Hematopoietic multipotent progenitor cell treated with erythropoietin and hydrocortisone succinate and interleukin-3 and kit ligand, for 17 days (in vitro differentiated cells): ENCODE results near the gene LUC7L2.
"Not testable (repeated sequence)": the region's sequence is repeated elsewhere in the genome, so short reads cannot be mapped to it uniquely, and the experiment has no call there.

Experiments used
- DNase-seq: peaks from one replicate; pipeline ENCODE4 v3.0.0-alpha.2; 2015; ENCODE audit warnings: low spot score

LUC7L2 gene, protein sequence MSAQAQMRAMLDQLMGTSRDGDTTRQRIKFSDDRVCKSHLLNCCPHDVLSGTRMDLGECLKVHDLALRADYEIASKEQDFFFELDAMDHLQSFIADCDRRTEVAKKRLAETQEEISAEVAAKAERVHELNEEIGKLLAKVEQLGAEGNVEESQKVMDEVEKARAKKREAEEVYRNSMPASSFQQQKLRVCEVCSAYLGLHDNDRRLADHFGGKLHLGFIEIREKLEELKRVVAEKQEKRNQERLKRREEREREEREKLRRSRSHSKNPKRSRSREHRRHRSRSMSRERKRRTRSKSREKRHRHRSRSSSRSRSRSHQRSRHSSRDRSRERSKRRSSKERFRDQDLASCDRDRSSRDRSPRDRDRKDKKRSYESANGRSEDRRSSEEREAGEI

GRCh38 chr7:139359366-139360209 lies at the start of gene LUC7L2:
TSS of gene LUC7L2 (plus strand) at chr7:139359894. CDS start at chr7:139360262, 368 bp downstream.
- peak; percentile 99 for DNase-seq

DNA sequence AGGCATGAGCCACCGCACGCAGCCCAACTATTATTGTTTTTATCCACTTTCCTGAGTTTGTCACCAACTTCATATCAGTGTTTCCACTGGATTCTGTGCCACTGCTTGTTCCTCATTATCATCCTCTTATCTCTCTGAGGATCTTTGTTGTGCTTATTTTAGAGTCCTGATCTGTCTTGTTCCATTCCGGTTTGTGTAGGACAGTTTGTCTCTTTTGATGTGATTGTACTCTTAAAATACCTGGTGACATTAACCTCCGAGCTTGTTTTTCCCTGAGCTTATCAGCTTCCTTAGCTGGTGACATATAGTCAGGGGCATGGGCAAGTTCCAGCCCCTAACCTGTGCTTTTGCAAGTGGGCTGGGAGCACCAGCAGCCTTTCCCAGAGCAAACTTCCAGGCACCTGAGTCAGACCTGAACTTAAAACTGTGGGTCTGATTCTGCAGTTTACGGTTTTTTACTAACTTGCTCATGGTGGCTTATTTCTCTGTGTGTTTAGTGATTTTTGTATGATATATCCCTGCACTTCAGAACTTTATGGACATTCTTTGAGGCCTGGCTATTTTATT lies 41.7 kb upstream of the LUC7L2 start:
- no peak for DNase-seq

GRCh38 chr7:139321071-139321745 lies 38.5 kb upstream of the LUC7L2 start:
- peak; percentile 34 for DNase-seq

DNA sequence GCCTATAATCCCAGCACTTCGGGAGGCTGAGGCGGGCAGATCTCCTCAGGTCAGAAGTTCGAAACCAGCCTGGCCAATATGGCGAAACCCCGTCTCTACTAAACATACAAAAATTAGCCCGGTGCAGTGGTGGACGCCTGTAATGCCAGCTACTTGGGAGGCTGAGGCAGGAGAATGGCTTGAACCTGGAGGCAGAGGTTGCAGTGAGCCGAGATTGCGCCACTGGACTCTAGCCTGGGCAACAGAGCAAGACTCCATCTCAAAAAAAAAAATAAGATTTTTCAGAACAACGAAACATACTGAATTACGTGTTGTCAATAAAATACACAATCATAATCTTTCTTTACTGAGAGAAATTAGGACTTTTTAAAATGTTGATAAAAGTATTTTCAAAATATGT lies 35.0 kb upstream of the LUC7L2 start:
- DNase-seq: not testable (repeated sequence)

DNA sequence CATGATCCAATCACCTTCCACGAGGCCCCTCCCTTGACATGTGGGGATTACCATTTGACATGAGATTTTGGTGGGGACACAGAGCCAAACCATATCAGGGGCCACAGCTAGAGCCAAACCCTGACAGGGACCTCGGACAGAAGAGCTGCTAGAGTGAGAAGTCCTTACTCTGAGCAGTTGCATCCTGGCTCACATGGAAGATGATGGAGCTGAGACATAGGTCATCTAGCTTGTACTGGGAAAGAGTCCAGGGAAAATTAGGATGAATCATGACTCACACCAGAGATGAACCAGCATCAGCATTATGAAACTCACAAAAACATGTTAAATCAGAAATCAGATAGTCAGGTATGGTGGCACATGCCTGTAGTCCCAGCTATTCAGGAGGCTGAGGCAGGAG lies 31.3 kb upstream of the LUC7L2 start:
- no peak for DNase-seq

GRCh38 chr7:139329119-139329518 lies 30.6 kb upstream of the LUC7L2 start:
- no peak for DNase-seq

GRCh38 chr7:139330333-139331030 lies 29.2 kb upstream of the LUC7L2 start:
- no peak for DNase-seq

GRCh38 chr7:139332697-139333359 lies 26.9 kb upstream of the LUC7L2 start:
- no peak for DNase-seq

DNA sequence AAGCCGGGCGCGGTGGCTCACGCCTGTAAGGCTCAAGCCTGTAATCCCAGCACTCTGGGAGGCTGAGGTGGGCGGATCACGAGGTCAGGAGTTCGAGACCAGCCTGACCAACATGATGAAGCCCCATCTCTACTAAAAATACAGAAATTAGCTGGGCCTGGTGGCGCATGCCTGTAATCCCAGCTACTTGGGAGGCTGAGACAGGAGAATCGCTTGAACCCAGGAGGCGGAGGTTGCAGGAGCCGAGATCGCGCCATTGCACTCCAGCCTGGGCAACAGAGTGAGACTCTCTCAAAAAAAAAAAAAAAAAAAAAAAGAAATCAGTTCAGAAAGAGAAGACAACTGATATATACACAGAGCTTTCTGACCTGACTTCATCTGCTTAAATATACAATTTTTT lies 26.3 kb upstream of the LUC7L2 start:
- DNase-seq: not testable (repeated sequence)

- no peak for DNase-seq
These were observed 25.1 kb upstream of the LUC7L2 start for GRCh38 chr7:139334399-139335150.

DNA sequence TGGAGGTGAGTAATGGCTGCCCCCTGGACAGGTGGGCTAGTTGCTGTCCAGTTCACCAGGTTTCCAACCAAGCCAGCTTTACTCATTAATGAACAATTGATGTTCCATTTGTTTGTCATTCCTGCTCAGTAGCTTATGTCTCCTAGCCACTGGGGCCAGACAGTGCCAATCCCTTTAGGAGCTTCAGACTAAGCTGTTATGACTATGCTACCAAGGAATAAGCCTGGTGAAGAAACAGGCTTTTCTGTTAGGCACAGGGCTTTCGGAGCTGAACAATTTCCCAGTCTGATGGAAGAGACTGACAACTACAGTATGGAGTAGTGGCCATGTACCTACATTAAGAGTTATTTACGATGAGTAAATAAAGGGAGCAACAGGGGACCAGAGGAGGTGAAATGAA lies 20.7 kb upstream of the LUC7L2 start:
- DNase-seq: no peak

GRCh38 chr7:139339698-139340036 lies 20.0 kb upstream of the LUC7L2 start:
- no peak for DNase-seq

DNA sequence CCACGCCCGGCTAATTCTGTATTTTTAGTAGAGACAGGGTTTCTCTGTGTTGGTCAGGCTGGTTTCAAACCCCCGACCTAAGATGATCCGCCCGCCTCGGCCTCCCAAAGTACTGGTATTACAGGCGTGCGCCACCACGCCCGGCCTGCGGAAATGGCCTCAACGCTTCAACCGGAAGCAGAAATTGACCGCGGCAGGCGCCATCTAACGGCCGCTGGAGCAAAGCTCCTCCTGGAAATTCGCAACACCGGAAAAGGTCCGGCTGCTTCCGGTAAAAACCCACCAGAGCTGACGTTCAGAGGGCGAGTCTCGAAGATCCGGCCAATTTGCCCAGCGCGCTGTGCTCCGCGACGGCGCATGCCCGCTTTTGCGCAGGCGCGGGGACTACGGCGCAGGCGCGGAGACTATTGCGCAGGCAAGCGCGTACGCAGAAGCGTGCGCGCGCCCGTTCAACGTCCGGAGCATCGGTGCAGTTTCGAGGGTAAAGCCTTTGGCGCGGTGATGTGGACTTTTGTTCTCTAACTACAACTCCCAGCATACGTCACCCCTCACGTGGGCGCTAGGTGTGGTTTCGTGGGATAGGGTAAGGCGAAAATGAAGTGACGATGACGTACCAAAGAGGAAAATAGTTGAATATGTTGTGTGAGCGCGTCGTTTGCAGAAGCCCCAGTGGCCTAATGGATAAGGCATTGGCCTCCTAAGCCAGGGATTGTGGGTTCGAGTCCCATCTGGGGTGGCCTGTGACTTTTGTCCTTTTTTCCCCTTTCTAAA lies 19.5 kb upstream of the LUC7L2 start:
- DNase-seq: peak; percentile 99

GRCh38 chr7:139340808-139341057 lies 19.0 kb upstream of the LUC7L2 start:
- no peak for DNase-seq

DNA sequence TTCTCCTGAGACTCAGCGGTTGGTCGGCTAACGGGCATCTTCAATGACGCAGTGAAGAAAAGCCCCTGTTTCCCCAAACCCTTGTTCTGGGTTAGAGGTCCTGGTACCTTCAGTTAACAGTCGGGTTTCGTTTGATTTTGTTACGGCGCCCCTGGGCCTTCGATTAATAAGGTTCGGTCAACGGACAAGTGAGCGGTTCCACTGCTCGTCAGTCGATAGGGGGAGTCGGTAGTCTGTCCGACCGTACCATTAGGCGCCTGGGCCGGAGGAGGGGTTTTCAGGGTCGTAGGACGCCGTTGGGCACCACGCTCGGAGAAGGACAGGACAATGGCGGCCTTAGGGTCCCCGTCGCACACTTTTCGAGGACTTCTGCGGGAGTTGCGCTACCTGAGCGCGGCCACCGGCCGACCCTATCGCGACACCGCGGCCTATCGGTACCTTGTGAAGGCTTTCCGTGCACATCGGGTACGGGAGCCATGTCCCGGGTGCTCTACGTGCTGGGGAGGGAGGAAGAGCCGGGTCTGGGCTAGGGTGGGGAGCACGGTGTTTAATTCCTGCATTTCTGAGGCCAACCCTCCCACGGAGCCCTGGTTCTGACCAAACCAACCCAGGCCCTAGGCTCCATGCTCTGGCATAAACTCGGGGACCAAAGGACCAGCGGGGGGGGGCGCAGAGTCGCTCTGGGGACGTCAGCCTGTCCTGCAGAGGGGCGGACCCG lies 18.5 kb upstream of the LUC7L2 start, which contains the start of gene FMC1:
Gene FMC1, plus strand, starts transcription at position 280 of the 718 bp plus-strand sequence. Its CDS starts 48 bp downstream, at position 328.
- DNase-seq: peak; percentile 94

DNA sequence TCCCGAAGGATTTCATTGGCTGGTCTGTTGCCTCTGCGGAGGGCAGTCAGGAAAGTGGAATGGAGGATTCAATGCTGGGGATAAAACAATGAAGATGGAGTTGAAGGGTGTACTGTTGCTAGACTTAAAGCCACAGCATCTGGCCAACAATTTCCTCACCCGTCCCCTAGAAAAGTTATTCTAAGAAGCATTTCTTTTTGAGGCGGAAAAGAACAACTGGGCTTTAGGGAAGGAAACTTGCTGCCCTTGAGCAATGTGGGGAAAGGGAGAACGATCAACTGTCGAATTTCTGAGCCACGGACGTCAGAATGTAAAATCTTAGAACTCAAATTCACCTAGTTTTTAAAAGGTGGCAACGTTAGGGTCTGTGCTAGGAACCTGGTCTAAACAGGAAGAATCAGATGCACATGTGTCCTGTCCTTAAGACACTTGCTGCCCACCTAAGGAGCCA lies 17.9 kb upstream of the LUC7L2 start:
- DNase-seq: no peak

DNA sequence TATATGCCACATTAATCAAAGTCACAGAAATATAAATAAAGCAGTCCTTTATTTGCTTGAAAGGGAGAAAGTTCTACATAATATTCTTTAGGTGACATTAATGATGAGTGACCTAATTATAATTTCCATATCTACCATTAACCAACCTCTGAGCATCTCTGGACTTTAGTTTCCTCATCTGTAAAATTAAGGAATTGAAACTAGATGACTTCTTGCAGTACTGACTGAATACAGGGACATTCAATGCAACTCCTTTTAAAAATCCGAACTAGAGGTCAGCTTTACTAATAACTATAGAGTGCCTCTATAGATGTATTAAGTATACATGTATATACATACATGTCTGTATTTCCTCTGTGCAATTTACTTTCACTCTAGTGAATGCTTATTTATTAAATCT lies 14.7 kb upstream of the LUC7L2 start:
- DNase-seq: no peak

GRCh38 chr7:139351027-139351426 lies 8.7 kb upstream of the LUC7L2 start:
- no peak for DNase-seq

DNA sequence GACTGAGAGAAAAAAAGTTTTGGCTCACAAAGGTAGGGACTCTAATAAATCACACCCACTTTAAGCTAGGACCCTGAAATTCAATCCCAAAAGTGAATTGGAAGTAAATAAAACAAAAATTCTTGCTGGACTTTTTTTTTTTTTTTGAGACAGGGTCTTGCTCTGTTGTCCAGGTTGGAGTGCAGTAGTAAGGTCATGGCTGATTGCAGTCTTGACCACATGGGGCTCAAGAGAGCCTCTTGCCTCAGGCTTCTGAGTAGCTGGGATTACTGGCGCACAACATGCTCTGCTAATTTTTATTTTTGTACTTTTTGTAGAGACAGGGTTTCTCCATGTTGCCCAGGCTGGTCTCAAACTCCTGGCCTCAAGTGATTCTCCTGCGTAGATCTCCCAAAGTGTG lies 5.0 kb upstream of the LUC7L2 start:
- DNase-seq: no peak
